Measurements from ENCODE around the gene TMEM44. TPM values are rescaled to one million over a fixed set of nuclear protein-coding genes. Genes with fewer than 3 reads are reported as not detected.

Gene TMEM44
- polyA plus RNA-seq, 1 experiment = 14.0 TPM

DNA sequence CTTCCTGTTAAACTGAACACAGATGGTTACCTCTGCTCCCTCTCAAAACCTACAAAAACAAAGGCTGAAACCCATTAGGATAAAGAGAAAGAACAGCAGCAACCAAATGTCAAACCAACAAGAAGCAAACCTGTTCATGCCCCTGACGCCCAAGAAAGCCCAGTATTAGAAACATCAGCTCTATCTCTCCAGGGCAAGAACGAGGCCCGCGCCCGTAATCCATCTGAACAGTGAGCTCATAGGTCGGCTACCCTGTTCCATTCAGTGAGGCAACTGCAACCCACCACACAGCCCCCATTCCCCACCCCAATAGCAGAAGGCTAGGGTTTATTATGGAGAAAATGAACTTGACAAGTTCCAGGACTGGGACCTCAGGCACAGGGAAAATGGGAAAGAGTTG, 28.7 kb upstream of the TMEM44 start:
- H3K27me3 ChIP-seq (ENCODE audit: control insufficient read depth, insufficient read depth, low read length) = no peaks in the 10 kb centered on the region
- no peaks in the 10 kb centered on the region for H3K9me3 ChIP-seq (ENCODE audit: control insufficient read depth, insufficient read depth, low read length)
- POLR2A ChIA-PET = no interaction called here
- CTCF ChIA-PET = interaction anchor here (3.3 kb wide), 1 partner anchor 10 kb away, joined by 18 read pairs; the partner anchor contains the start of gene LSG1
- no peak overlapping the region for H3K27ac ChIP-seq (ENCODE audit: low read depth, low read length)
- no peak for DNase-seq (ENCODE audit: low read depth, low spot score)
- H3K4me3 ChIP-seq (ENCODE audit: low read depth, low read length) = no peak overlapping the region
- TF ChIP-seq, protein P1, sequence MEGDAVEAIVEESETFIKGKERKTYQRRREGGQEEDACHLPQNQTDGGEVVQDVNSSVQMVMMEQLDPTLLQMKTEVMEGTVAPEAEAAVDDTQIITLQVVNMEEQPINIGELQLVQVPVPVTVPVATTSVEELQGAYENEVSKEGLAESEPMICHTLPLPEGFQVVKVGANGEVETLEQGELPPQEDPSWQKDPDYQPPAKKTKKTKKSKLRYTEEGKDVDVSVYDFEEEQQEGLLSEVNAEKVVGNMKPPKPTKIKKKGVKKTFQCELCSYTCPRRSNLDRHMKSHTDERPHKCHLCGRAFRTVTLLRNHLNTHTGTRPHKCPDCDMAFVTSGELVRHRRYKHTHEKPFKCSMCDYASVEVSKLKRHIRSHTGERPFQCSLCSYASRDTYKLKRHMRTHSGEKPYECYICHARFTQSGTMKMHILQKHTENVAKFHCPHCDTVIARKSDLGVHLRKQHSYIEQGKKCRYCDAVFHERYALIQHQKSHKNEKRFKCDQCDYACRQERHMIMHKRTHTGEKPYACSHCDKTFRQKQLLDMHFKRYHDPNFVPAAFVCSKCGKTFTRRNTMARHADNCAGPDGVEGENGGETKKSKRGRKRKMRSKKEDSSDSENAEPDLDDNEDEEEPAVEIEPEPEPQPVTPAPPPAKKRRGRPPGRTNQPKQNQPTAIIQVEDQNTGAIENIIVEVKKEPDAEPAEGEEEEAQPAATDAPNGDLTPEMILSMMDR (IDR thresholded peaks at IDR 0.05; ENCODE audit: low read depth, low read length) = no peak

DNA sequence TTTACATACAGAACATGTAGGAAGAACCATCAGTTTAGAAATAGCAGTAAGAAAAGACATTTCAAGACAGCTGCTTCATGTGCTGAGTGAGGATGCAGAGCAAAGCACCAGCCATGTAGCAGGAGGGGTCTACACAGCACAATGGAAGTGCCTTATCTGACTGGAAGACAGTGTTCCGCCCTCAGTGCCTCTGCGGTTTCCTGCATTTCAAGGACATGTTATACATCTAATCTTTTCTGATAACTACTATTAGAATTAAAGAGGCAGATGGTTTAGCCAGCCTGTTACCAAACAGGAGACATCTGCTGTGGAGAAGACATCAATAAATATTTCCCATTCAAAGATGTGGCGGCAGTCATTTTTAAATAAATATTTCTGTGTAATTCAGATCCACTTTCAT, 28.2 kb upstream of the TMEM44 start:
- DNase-seq (ENCODE audit: low read depth, low spot score) = no peak
- Histone ChIP-seq H3K4me3 (ENCODE audit: low read depth, low read length) (no peak overlapping the region), H3K27ac (ENCODE audit: low read depth, low read length) (no peak overlapping the region), H3K9me3 (ENCODE audit: control insufficient read depth, insufficient read depth, low read length) (no peaks in the 10 kb centered on the region), H3K27me3 (ENCODE audit: control insufficient read depth, insufficient read depth, low read length) (no peaks in the 10 kb centered on the region)
- ChIA-PET CTCF (interaction anchor here (3.3 kb wide), 1 partner anchor 10 kb away, joined by 18 read pairs; the partner anchor contains the start of gene LSG1), POLR2A (no interaction called here)
- TF ChIP-seq, protein P1 (IDR thresholded peaks at IDR 0.05; ENCODE audit: low read depth, low read length) = no peak

DNA sequence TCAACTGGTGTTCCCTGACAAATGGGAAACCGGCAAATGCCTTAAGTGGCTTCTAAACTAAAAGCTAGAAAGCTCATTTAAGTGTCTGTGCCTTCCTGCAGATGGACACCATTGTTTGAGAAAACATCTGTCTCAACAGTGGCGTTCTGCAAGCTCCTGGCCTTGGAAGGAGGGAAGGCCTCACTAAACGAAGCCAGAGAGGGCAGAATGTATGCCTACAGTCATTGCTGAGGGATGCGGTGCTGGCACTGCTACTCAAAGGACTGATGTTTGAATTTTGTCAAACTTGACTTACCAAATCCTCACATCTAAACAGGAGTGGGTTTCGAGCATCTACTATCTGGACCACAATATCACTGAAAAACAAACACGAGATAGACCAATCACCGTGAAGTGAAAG, 26.6 kb upstream of the TMEM44 start:
- ChIA-PET POLR2A (no interaction called here), CTCF (interaction anchor here (3.3 kb wide), 1 partner anchor 12 kb away, joined by 18 read pairs; the partner anchor contains the start of gene LSG1)
- TF ChIP-seq, protein P1 (IDR thresholded peaks at IDR 0.05; ENCODE audit: low read depth, low read length) = no peak
- Histone ChIP-seq H3K27me3 (ENCODE audit: control insufficient read depth, insufficient read depth, low read length) (no peaks in the 10 kb centered on the region), H3K27ac (ENCODE audit: low read depth, low read length) (no peak overlapping the region), H3K9me3 (ENCODE audit: control insufficient read depth, insufficient read depth, low read length) (no peaks in the 10 kb centered on the region), H3K4me3 (ENCODE audit: low read depth, low read length) (no peak overlapping the region)
- DNase-seq (ENCODE audit: low read depth, low spot score) = no peak

DNA sequence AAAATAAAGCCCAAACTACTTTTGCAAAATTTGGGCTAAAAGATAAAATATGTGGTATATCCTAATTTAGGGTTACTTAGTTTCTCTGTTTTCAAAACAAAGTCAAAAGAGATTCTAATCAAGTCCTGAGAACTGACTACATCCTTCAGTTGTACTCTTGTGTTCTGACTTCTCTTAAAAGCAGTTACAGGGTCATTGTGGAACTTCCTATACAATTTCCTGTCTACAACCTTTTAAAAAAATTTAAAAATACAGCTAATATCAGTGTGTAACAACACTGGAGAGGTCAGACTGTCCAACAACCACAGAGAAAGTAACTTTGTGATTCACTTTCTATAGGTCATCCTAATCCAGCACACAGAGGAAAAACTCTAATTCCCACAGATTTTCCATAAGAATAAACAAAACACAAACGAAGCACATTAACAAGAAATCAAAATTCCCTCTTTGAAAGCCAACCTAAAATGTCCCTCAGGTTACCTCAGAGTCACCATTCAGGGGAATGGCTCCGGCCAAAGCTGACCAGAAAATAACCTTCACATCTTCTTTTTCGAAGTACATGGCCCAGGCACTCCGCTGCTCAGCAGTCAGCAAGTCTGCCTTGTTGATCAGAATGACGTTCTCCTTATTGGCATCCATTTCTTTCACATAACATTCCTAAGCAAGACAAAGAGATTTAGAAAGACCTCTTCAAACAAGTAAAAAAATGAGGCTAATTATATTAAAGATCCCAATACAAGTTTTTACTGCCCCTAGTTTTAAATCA, 25.4 kb upstream of the TMEM44 start:
- TF ChIP-seq, protein P1 (IDR thresholded peaks at IDR 0.05; ENCODE audit: low read depth, low read length) = no peak
- Histone ChIP-seq H3K27me3 (ENCODE audit: control insufficient read depth, insufficient read depth, low read length) (no peaks in the 10 kb centered on the region), H3K4me3 (ENCODE audit: low read depth, low read length) (no peak overlapping the region), H3K27ac (ENCODE audit: low read depth, low read length) (no peak overlapping the region), H3K9me3 (ENCODE audit: control insufficient read depth, insufficient read depth, low read length) (no peaks in the 10 kb centered on the region)
- no peak for DNase-seq (ENCODE audit: low read depth, low spot score)
- ChIA-PET POLR2A (no interaction called here), CTCF (no interaction called here)

DNA sequence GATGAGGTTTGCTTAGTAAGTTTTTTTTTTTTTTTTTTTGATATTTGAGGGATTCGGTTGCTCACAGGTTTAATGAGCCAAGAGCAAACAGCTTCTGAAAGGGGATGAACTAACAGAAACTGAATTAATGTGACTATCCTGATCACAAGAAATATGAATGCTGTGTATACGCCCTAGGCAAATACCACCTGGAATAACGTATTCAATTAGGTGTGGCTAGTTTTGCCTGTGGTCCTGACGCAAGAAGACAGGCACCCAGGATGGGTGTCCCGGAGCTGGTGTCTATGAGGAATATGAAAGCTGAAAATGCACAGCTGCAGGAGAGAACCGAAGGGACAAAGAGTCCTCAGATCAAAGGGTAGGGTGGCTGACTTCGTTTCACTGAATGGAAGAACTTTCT, 24.2 kb upstream of the TMEM44 start:
- no peak overlapping the region for H3K27ac ChIP-seq (ENCODE audit: low read depth, low read length)
- no peaks in the 10 kb centered on the region for H3K9me3 ChIP-seq (ENCODE audit: control insufficient read depth, insufficient read depth, low read length)
- POLR2A ChIA-PET = no interaction called here
- CTCF ChIA-PET = interaction anchor here (1.7 kb wide), 1 partner anchor 14 kb away, joined by 16 read pairs; no protein-coding TSS in a partner anchor
- TF ChIP-seq, protein P1 (IDR thresholded peaks at IDR 0.05; ENCODE audit: low read depth, low read length) = no peak
- DNase-seq (ENCODE audit: low read depth, low spot score) = no peak
- H3K4me3 ChIP-seq (ENCODE audit: low read depth, low read length) = no peak overlapping the region
- H3K27me3 ChIP-seq (ENCODE audit: control insufficient read depth, insufficient read depth, low read length) = no peaks in the 10 kb centered on the region
